PC-9 (cell line): ENCODE data around the gene HS3ST3A1. TPM values are rescaled to one million over a fixed set of nuclear protein-coding genes. Genes with fewer than 3 reads are reported as not detected.

Experiments
- BruUV-seq: library from RNA; stranded (reverse); fragments of 400-500 nt; replicated peaks from 2 replicates; lab custom pipeline; 2021; lab: Mats Ljungman, UMichigan
- CTCF ChIA-PET: fragments of 300-600 bp; sonication (Branson Sonifier 250); formaldehyde crosslinking; loops from one replicate; lab custom pipeline; 2022; ENCODE audit warnings: antibody characterized with exemption; lab: Charles Lee
- POLR2A ChIA-PET: fragments of 300-600 bp; sonication (Branson Sonifier 250); formaldehyde crosslinking; loops from one replicate; lab custom pipeline; 2022; ENCODE audit warnings: antibody characterized with exemption; ENCODE audit not compliant: unreplicated experiment; lab: Charles Lee
- DNase-seq, 2 experiments: peaks; one replicate each; pipeline versions ENCODE4 v3.0.0 to v3.0.0-alpha.2; 2015 to 2022; ENCODE audit warnings: mixed read lengths in 1 of 2
- H2AFZ ChIP-seq: fragments of 200-600 bp; sonication (generic); 2 replicates; pipeline ENCODE4 v1.8.1; 2017; ENCODE audit warnings: antibody characterized with exemption
- H3F3A ChIP-seq: fragments of 200-600 bp; sonication (generic); 2 replicates; pipeline ENCODE4 v1.8.1; 2017; ENCODE audit warnings: antibody characterized with exemption, mild to moderate bottlenecking, low read depth; ENCODE audit not compliant: insufficient read depth
- H3K27ac ChIP-seq: fragments of 200-600 bp; sonication (generic); 2 replicates; pipeline ENCODE4 v1.6.1; 2016; ENCODE audit warnings: mixed run types
- H3K27me3 ChIP-seq: fragments of 200-600 bp; sonication (generic); 2 replicates; pipeline ENCODE4 v1.6.1; 2016; ENCODE audit warnings: low read depth, mixed run types; ENCODE audit not compliant: insufficient read depth
- H3K36me3 ChIP-seq: fragments of 200-600 bp; sonication (generic); 2 replicates; pipeline ENCODE4 v1.6.1; 2016; ENCODE audit warnings: low read depth, mixed run types
- H3K4me1 ChIP-seq: fragments of 200-600 bp; sonication (generic); replicated peaks from 2 replicates; pipeline ENCODE4 v1.6.1; 2016; ENCODE audit warnings: mixed run types; ENCODE audit not compliant: insufficient read depth
- H3K4me2 ChIP-seq: fragments of 200-600 bp; sonication (generic); 2 replicates; pipeline ENCODE4 v1.6.1; 2017; ENCODE audit warnings: mixed run types
- H3K4me3 ChIP-seq: fragments of 200-600 bp; sonication (generic); 2 replicates; pipeline ENCODE4 v1.6.1; 2016; ENCODE audit warnings: mixed run types
- H3K79me2 ChIP-seq: fragments of 200-600 bp; sonication (generic); 2 replicates; pipeline ENCODE4 v1.6.1; 2017; ENCODE audit warnings: low read depth, mixed run types
- H3K9me2 ChIP-seq: fragments of 200-600 bp; sonication (generic); 2 replicates; pipeline ENCODE4 v1.8.1; 2017; ENCODE audit warnings: mild to moderate bottlenecking; ENCODE audit not compliant: insufficient read depth
- H3K9me3 ChIP-seq: fragments of 200-600 bp; sonication (generic); 2 replicates; pipeline ENCODE4 v1.8.1; 2016; ENCODE audit warnings: low read depth; ENCODE audit not compliant: insufficient read depth
- H4K20me1 ChIP-seq: fragments of 200-600 bp; sonication (generic); 2 replicates; pipeline ENCODE4 v1.8.1; 2017; ENCODE audit not compliant: insufficient read depth
- EZH2 ChIP-seq: fragments of 200-600 bp; sonication (generic); IDR thresholded peaks from 2 replicates; pipeline ENCODE4 v1.8.0; 2017; ENCODE audit warnings: antibody characterized with exemption, low read depth
- intact Hi-C: fragments of 100-400 bp; cut with micrococcal nuclease; formaldehyde crosslinking; loops from one replicate; pipeline ENCODE4 v1.10.0; 2022; ENCODE audit not compliant: unreplicated experiment
- total RNA-seq: library from RNA; stranded (reverse); gene quantifications from 2 replicates; pipeline ENCODE4 v1.2.3, GENCODE V29; 2021
- TF ChIP-seq, protein P1 (sequence below): fragments of 200-600 bp; sonication (generic); conservative IDR thresholded peaks from 2 replicates; pipeline ENCODE4 v1.6.1; 2017; ENCODE audit warnings: mixed run types, antibody characterized with exemption, mild to moderate bottlenecking, moderate library complexity

The HS3ST3A1 gene
- total RNA-seq, 1 experiment from 2014 or later: not detected

GRCh38 chr17:13480877-13481276 lies 120.9 kb downstream of the HS3ST3A1 start:
- no peaks in the 10 kb centered on the region for H3K4me1 ChIP-seq
- no peak for DNase-seq
- no peaks in the 10 kb centered on the region for H4K20me1 ChIP-seq
- H3K4me3 ChIP-seq: no peak overlapping the region
- TF ChIP-seq, protein P1, sequence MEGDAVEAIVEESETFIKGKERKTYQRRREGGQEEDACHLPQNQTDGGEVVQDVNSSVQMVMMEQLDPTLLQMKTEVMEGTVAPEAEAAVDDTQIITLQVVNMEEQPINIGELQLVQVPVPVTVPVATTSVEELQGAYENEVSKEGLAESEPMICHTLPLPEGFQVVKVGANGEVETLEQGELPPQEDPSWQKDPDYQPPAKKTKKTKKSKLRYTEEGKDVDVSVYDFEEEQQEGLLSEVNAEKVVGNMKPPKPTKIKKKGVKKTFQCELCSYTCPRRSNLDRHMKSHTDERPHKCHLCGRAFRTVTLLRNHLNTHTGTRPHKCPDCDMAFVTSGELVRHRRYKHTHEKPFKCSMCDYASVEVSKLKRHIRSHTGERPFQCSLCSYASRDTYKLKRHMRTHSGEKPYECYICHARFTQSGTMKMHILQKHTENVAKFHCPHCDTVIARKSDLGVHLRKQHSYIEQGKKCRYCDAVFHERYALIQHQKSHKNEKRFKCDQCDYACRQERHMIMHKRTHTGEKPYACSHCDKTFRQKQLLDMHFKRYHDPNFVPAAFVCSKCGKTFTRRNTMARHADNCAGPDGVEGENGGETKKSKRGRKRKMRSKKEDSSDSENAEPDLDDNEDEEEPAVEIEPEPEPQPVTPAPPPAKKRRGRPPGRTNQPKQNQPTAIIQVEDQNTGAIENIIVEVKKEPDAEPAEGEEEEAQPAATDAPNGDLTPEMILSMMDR: no peak
- no peak for TF ChIP-seq EZH2
- H2AFZ ChIP-seq: no peak overlapping the region
- no peak overlapping the region for H3K27ac ChIP-seq
- POLR2A ChIA-PET: no interaction called here
- H3K27me3 ChIP-seq: no peaks in the 10 kb centered on the region
- no peaks in the 10 kb centered on the region for H3F3A ChIP-seq
- H3K4me2 ChIP-seq: no peak overlapping the region
- no peaks in the 10 kb centered on the region for H3K79me2 ChIP-seq
- CTCF ChIA-PET: no interaction called here
- H3K9me2 ChIP-seq: no peaks in the 10 kb centered on the region
- H3K9me3 ChIP-seq: no peaks in the 10 kb centered on the region
- no peaks in the 10 kb centered on the region for H3K36me3 ChIP-seq
- no TSS peak for BruUV-seq
- intact Hi-C loops: no loop called here

DNA sequence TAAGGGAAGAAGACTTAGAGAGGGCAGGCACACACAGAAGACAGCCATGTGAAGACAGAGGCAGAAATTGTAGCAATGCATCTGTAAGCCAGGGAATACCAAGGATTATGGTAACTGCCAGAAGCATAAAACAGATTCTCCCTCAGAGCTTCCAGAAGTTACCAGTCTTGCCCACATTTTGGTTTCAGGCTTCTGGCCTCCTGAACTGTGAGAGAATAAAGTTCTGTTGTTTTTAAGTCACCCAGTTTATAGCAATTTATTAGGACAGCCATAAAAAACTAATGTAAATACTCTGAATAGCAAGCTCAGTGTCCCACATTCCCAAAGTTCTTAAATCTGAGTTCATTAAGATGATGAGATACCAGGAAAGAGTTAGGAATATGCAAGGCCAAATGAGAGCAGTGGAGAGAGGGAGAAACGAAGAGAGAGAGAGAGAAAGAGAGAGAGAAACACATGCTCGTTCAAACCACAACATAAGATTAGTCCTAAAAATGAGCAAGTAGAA lies 123.4 kb downstream of the HS3ST3A1 start:
- H3K4me2 ChIP-seq: no peak overlapping the region
- ChIA-PET CTCF (no interaction called here), POLR2A (no interaction called here)
- no peak overlapping the region for H3K27ac ChIP-seq
- H3K4me1 ChIP-seq: no peaks in the 10 kb centered on the region
- no peaks in the 10 kb centered on the region for H3K36me3 ChIP-seq
- no peaks in the 10 kb centered on the region for H3F3A ChIP-seq
- H3K9me3 ChIP-seq: no peaks in the 10 kb centered on the region
- intact Hi-C loops: no loop called here
- TF ChIP-seq EZH2: no peak
- TF ChIP-seq, protein P1: no peak
- no peaks in the 10 kb centered on the region for H4K20me1 ChIP-seq
- no peaks in the 10 kb centered on the region for H3K9me2 ChIP-seq
- no peaks in the 10 kb centered on the region for H3K27me3 ChIP-seq
- no peak overlapping the region for H2AFZ ChIP-seq
- no peaks in the 10 kb centered on the region for H3K79me2 ChIP-seq
- H3K4me3 ChIP-seq: no peak overlapping the region
- BruUV-seq: no TSS peak
- no peak for DNase-seq

GRCh38 chr17:13477180-13477611 lies 124.5 kb downstream of the HS3ST3A1 start:
- no peaks in the 10 kb centered on the region for H3K79me2 ChIP-seq
- no peaks in the 10 kb centered on the region for H3K4me1 ChIP-seq
- CTCF ChIA-PET: no interaction called here
- H3F3A ChIP-seq: no peaks in the 10 kb centered on the region
- BruUV-seq: no TSS peak
- no peak overlapping the region for H3K27ac ChIP-seq
- H4K20me1 ChIP-seq: no peaks in the 10 kb centered on the region
- H3K9me3 ChIP-seq: no peaks in the 10 kb centered on the region
- no peak for DNase-seq
- no peaks in the 10 kb centered on the region for H3K27me3 ChIP-seq
- H2AFZ ChIP-seq: no peak overlapping the region
- no peaks in the 10 kb centered on the region for H3K9me2 ChIP-seq
- intact Hi-C loops: no loop called here
- no peaks in the 10 kb centered on the region for H3K36me3 ChIP-seq
- no peak for TF ChIP-seq EZH2
- TF ChIP-seq, protein P1: no peak
- POLR2A ChIA-PET: no interaction called here
- H3K4me2 ChIP-seq: no peak overlapping the region
- no peak overlapping the region for H3K4me3 ChIP-seq
